Cardiac muscle cell (in vitro differentiated cells and primary cell): Measurements from ENCODE around the gene CACNA1E. TPM values are rescaled to one million over a fixed set of nuclear protein-coding genes. Genes with fewer than 3 reads are reported as not detected.

Source experiments
- DNase-seq, 2 donors: peaks; one replicate each; pipeline versions ENCODE4 v3.0.0 to v3.0.0-alpha.2; 2010 to 2017; ENCODE audit warnings: low read depth in 1 of 2, low spot score in 1 of 2
- H3K27ac ChIP-seq: fragments of 200-600 bp; sonication (generic); 2 replicates; pipeline ENCODE4 v1.5.1; 2016
- H3K27me3 ChIP-seq: fragments of 200-600 bp; sonication (generic); 2 replicates; pipeline ENCODE4 v1.6.0; 2016; ENCODE audit warnings: control low read depth
- H3K36me3 ChIP-seq: fragments of 200-600 bp; sonication (generic); 2 replicates; pipeline ENCODE4 v1.5.1; 2016; ENCODE audit warnings: control low read depth
- H3K4me1 ChIP-seq: fragments of 200-600 bp; sonication (generic); 2 replicates; pipeline ENCODE4 v1.8.1; 2017; ENCODE audit warnings: low read depth, mild to moderate bottlenecking, mixed run types
- H3K4me3 ChIP-seq: fragments of 200-600 bp; sonication (generic); 2 replicates; pipeline ENCODE4 v1.5.1; 2016; ENCODE audit warnings: mild to moderate bottlenecking
- H3K9me3 ChIP-seq: fragments of 200-600 bp; sonication (generic); 2 replicates; pipeline ENCODE4 v1.5.1; 2017; ENCODE audit warnings: low read depth, mild to moderate bottlenecking, control low read depth
- CTCF ChIP-seq: IDR thresholded peaks from 2 replicates; pipeline ENCODE4 v1.5.1; 2012; ENCODE audit warnings: low read depth, mild to moderate bottlenecking, low read length
- polyA plus RNA-seq: library from polyadenylated mRNA; unstranded; fragments of >200 nt; fragmentation: Nextera tagmentation; extraction: Ambion mirVana; gene quantifications from 2 replicates; pipeline ENCODE4 v1.2.1, GENCODE V29; 2016
- total RNA-seq: library from RNA; depleted of rRNA; stranded (reverse); fragments of >200 nt; gene quantifications from 2 replicates; pipeline ENCODE4 v1.2.3, GENCODE V29; 2016

Gene CACNA1E
- total and polyA plus RNA-seq, 2 experiments from 2014 or later, result 0.36 TPM; not detected in 1

- Histone ChIP-seq H3K27ac (no peak overlapping the region), H3K27me3 (peaks cover 5% of the 10 kb centered on the region), H3K9me3 (no peaks in the 10 kb centered on the region), H3K4me3 (no peak overlapping the region), H3K4me1 (no peaks in the 10 kb centered on the region), H3K36me3 (no peaks in the 10 kb centered on the region)
- DNase-seq, result no peak
- TF ChIP-seq CTCF, result no peak
Observed at GRCh38 chr1:181737056-181737455, 253.7 kb downstream of the CACNA1E start.

GRCh38 chr1:181739214-181739613 lies 255.9 kb downstream of the CACNA1E start:
- TF ChIP-seq CTCF, result no peak
- no peak for DNase-seq
- Histone ChIP-seq H3K36me3 (no peaks in the 10 kb centered on the region), H3K4me3 (no peak overlapping the region), H3K9me3 (no peaks in the 10 kb centered on the region), H3K4me1 (no peaks in the 10 kb centered on the region), H3K27me3 (peaks cover 5% of the 10 kb centered on the region), H3K27ac (no peak overlapping the region)

- Histone ChIP-seq H3K27me3 (no peaks in the 10 kb centered on the region), H3K27ac (no peak overlapping the region), H3K4me1 (no peaks in the 10 kb centered on the region), H3K36me3 (no peaks in the 10 kb centered on the region), H3K9me3 (no peaks in the 10 kb centered on the region), H3K4me3 (no peak overlapping the region)
- TF ChIP-seq CTCF, result no peak
- DNase-seq, result no peak
Observed at GRCh38 chr1:181742426-181742825, 259.1 kb downstream of the CACNA1E start.

- no peaks in the 10 kb centered on the region for H3K9me3 ChIP-seq
- no peak overlapping the region for H3K27ac ChIP-seq
- DNase-seq, result no peak
- no peaks in the 10 kb centered on the region for H3K27me3 ChIP-seq
- H3K4me3 ChIP-seq, result no peak overlapping the region
- H3K4me1 ChIP-seq, result no peaks in the 10 kb centered on the region
- TF ChIP-seq CTCF, result no peak
- no peaks in the 10 kb centered on the region for H3K36me3 ChIP-seq
Observed at GRCh38 chr1:181743878-181744312, 260.6 kb downstream of the CACNA1E start.

- no peaks in the 10 kb centered on the region for H3K9me3 ChIP-seq
- DNase-seq, result no peak
- H3K27me3 ChIP-seq, result no peaks in the 10 kb centered on the region
- no peaks in the 10 kb centered on the region for H3K4me1 ChIP-seq
- no peak overlapping the region for H3K27ac ChIP-seq
- TF ChIP-seq CTCF, result no peak
- no peaks in the 10 kb centered on the region for H3K36me3 ChIP-seq
- H3K4me3 ChIP-seq, result no peak overlapping the region
Observed at GRCh38 chr1:181746224-181746623, 262.9 kb downstream of the CACNA1E start.

- H3K36me3 ChIP-seq, result no peaks in the 10 kb centered on the region
- no peak for DNase-seq
- H3K27me3 ChIP-seq, result no peaks in the 10 kb centered on the region
- H3K4me1 ChIP-seq, result no peaks in the 10 kb centered on the region
- H3K9me3 ChIP-seq, result no peaks in the 10 kb centered on the region
- no peak overlapping the region for H3K27ac ChIP-seq
- H3K4me3 ChIP-seq, result no peak overlapping the region
- no peak for TF ChIP-seq CTCF
Observed at GRCh38 chr1:181748013-181748412, 264.7 kb downstream of the CACNA1E start.
